COLO668 (cell line): ENCODE data around the gene CERK.

Source experiments
- DNase-seq: peaks from one replicate; lab custom pipeline; 2025; ENCODE audit not compliant: unreplicated experiment; lab: John Stamatoyannopoulos, UW

The CERK gene

DNA sequence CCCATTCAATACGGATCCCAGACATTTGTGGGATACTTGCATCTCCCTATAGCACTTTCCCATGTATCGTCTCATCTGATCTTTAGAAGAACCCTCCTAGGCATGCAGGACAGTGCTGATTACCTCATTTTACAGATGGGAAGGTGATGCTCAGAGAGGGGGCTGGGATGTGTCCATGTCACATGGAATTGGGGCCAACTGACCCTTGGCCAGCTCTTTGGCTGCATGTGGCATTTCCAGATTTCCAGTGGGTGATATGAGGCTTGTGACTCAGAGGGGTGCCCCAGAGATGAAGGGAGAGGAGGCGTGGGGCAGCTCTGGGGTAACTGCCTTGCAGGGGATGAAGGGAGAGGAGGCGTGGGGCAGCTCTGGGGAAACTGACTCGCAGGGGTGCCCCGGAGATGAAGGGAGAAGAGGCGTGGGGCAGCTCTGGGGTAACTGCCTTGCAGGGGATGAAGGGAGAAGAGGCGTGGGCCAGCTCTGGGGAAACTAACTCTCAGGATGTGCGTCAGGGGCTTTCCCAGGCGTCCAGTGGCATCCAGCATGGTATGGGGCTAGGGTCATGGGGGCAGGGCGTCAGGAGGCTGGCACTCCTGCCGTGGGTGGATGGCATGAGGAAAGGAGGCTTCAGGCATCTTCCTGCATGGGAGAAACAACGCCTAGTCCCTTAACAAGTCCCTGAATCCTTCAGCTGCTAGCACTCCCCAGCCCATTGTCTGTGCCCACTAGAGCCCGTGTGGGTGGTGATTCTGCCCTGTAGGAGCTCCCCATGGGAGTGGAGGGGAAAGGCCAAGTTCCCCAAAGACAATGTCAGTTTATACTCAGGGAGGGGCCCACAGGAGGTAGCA, 11.9 kb upstream of the CERK start:
- DNase-seq = no peak

DNA sequence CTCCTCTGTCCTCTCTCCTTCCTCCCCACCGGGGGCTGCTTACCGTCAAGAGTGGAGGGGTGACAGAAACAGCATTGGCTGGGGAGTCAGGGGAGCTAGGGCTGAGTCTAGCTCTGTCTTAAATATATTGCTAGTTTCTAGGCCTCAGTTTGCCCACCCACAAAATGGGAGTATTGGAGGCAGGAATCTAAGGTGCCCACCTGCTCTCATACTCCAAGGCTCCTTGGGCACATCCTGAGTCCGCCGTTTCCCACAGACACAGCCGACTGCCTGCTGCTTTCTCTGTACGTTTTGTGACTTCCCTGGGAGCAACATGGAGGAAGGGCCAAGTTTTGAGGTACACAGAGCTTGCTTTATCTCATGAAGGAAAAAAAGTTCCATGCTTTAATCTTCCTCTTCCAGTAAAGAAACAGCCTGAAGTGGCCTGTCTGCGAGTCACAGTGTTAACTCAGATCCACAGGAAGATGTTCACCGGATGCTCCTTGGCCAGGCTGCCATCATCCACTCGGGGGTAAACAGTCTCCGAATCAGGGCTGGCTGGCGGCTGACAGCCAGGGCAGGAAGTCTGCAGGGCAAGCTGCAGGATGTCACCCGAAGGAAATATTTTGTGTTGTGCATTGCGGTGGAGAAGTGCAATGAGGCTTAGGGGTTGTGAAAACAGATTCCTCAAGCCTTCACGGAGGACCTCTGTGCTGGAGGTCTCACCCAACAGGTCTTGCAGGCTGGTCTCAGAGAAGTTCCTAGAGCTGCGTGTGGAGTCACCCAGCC, 11.0 kb upstream of the CERK start:
- no peak for DNase-seq

- DNase-seq = no peak
Observed at GRCh38 chr22:46748206-46748907, 10.3 kb upstream of the CERK start.

GRCh38 chr22:46747646-46748045, 9.6 kb upstream of the CERK start:
- peak; percentile 27 for DNase-seq

DNA sequence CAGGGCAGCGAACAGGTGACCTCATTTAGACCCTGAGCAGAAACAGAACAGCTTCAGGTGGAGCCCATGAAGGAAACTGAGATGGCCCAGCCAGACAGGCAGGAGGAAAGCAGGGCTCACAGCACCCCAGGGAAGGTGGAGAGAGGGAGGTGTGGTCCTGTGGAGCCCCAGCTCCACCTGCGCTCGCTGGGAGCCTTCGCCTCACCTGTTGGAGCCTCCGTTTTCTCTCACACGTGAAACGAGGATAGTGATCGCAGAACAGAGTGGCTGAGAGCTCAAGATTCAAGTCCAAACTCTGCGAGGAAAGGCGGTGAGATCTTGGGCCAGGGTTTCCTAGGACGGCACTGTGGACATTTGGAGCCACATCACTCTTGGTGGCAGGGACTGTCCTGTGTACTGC, 8.6 kb upstream of the CERK start:
- DNase-seq = no peak

- no peak for DNase-seq
Observed at GRCh38 chr22:46746192-46746591, 8.1 kb upstream of the CERK start.

DNA sequence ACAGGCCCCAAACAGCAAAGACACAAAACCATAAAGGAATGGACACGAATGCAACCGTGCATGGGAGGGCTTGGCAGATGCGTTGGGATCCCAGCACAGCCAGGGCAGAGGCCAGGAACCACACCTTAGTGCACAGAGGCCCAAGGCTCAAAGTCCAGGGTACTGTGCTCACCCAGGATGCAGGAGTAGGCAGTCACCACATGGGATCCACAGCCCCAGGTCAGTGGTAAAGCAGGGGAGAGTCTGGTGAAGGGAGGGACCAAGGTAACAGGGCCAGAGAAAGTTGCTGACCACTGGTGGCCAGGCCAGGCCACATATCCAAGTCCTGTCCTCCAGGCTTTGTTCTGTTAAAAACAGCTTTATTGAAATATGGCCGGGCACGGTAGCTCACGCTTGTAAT, 6.5 kb upstream of the CERK start:
- no peak for DNase-seq

GRCh38 chr22:46742576-46743221, 4.6 kb upstream of the CERK start:
- DNase-seq = peak; percentile 16

- DNase-seq = no peak
Observed at GRCh38 chr22:46741974-46742519, 4.0 kb upstream of the CERK start.

GRCh38 chr22:46740910-46741780, 3.1 kb upstream of the CERK start:
- no peak for DNase-seq

DNA sequence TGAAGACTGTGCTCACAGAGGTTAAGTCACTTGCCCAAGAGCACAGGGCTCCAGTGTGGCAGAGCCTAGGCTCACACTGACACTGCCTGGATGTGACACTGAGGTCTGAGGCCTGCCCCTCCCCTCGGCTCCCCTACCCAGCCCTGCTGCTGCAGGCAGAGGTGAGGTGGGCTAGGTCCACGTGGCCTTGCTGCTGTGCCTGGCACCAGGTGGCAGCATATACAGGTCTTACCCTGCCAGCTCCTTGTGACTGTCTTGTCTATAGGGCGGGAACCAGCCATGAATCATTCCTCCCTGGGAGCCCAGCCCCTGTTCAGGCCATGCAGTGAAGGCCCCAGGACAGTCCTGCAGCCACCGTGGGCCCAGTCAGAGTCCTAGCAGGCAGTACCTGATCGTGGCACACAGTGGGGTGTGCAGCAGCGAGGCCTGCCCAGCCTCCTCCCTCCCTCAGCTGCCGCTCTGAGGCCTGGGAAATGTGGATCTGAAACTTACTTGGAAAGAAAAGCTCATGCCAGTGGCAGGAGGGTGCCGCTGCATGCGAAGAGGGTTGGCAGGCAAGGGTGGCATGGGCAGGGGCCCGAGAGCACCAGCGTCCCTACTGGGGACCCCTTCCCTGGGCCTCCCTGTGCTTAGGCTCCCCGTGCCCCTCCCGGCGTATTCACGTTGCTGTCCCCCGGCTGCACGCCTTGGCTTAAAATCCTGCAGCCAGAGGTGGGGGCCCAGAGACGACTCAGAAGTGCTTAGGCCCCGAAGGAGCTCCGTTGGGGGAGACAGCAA, 1.2 kb upstream of the CERK start:
- DNase-seq = peak; percentile 50

GRCh38 chr22:46738647-46739093, 618 bp upstream of the CERK start:
- no peak for DNase-seq

- DNase-seq = peak; percentile 64
Observed at GRCh38 chr22:46737105-46737975, 712 bp downstream of the CERK start.

GRCh38 chr22:46736705-46737104, 1.3 kb downstream of the CERK start:
- no peak for DNase-seq

DNA sequence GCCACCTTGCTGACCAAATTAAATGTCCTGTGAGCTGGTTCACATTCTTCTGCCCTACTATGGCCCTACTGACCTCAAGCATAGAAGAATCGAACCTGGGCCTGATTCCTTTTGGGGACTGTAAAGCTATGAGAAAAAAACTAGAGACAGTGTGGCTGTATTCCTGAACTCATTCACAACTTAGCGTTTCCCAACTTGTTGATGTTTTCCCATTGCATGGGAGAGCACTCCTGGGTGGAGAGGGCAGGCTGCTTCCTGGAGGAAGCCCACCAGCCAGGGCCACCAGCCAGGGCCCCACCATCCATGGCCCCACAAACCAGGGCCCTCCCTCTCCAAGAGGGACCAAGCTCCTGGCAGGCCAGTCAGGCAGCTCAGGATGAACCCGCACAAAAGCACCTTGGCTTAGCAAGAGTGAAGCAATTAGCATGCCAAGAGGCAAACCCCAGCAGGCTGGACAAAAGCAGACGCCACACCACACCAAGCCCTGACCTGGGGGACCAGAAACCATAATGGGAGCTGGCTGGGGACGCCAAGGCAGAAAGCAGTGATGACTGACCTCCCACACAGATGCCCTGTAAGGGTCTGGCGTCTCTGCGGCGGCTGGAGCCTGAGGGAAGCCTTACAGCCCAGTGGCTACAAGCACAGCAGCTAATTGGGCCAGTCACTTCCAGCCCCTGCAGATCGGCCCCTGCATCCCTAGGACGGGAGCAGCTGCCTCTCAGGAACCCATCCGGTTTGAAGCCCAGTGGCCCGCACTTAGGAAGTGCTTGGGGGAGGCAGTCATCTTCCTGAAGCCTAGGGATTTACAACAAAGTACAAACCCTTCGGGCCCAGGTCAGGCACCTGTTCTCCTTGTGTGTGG, 2.1 kb downstream of the CERK start:
- DNase-seq = peak; percentile 68

DNA sequence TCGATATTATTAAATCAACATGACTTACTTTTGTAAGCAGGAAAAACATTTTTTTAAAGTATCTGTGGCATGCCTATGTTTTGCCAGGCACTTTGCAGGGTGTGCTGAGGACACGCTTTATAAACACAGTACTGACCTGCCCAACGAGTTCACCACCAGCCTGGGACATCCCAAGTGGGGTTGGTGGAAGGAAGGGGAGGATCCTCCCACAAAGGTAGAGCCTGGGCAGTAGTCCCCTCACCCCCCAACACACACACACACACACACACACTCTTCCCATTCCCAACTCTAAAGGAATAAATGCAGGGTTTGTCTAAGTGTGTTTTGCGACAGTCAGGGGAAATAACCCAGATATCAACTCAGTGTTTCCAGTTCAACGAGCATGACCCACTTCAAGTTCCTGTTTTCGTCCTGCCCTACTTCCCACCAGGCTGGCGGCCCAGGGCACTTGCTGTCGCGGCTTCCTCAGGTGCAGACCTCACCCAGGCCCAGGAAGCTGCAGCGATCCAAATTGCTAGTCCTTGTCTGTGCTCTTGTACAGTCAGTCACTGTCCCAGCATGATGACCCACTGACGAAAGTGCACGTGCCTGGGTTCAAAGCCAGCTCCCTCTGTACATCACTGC, 3.1 kb downstream of the CERK start:
- DNase-seq = peak; percentile 59

- DNase-seq = peak; percentile 46
Observed at GRCh38 chr22:46734213-46734722, 3.8 kb downstream of the CERK start.
